ENCODE measurements around the gene OR13C5. TPM values are rescaled to one million over a fixed set of nuclear protein-coding genes. Genes with fewer than 3 reads are reported as not detected.
"Not testable (repeated sequence)": the region's sequence is repeated elsewhere in the genome, so short reads cannot be mapped to it uniquely, and the experiment has no call there.

The OR13C5 gene
- total and polyA plus RNA-seq, 7 donors = not detected

GRCh38 chr9:104617418-104617817 lies 18.2 kb upstream of the OR13C5 start:
- H3K27me3 ChIP-seq (ENCODE audit: insufficient read depth in 3 of 3, low read length in 2 of 3) = no peaks in the 10 kb centered on the region
- H3K9me3 ChIP-seq = no peaks in the 10 kb centered on the region
- TF ChIP-seq CTCF (IDR thresholded peaks at IDR 0.05) = no peak
- H3K27ac ChIP-seq = no peak overlapping the region
- DNase-seq (no peak), ATAC-seq (no peak)
- H3K36me3 ChIP-seq (ENCODE audit: insufficient read depth in 1 of 2, low read depth in 1 of 2) = no peaks in the 10 kb centered on the region
- H3K4me3 ChIP-seq = no peak overlapping the region
- intact Hi-C loops (cut with DNase I) = no loop called here
- no peaks in the 10 kb centered on the region for H3K4me1 ChIP-seq

- no peak overlapping the region for H3K4me3 ChIP-seq
- 75 to 82% (median 78%) methylated on average over 2 of the region's 2 CpGs for WGBS, 3 donors
- intact Hi-C loops (cut with DNase I) = no loop called here
- TF ChIP-seq CTCF (IDR thresholded peaks at IDR 0.05) = no peak
- no peaks in the 10 kb centered on the region for H3K36me3 ChIP-seq (ENCODE audit: insufficient read depth in 1 of 2, low read depth in 1 of 2)
- no peak overlapping the region for H3K27ac ChIP-seq
- no peaks in the 10 kb centered on the region for H3K9me3 ChIP-seq
- no peaks in the 10 kb centered on the region for H3K4me1 ChIP-seq
- no peak for ATAC-seq
- H3K27me3 ChIP-seq (ENCODE audit: insufficient read depth in 3 of 3, low read length in 2 of 3) = no peaks in the 10 kb centered on the region
- no peak for DNase-seq
These were observed 12.0 kb upstream of the OR13C5 start for GRCh38 chr9:104611213-104611612.

- Histone ChIP-seq H3K4me1 (no peaks in the 10 kb centered on the region), H3K9me3 (no peaks in the 10 kb centered on the region), H3K36me3 (ENCODE audit: insufficient read depth in 1 of 2, low read depth in 1 of 2) (no peaks in the 10 kb centered on the region), H3K4me3 (no peak overlapping the region), H3K27me3 (ENCODE audit: insufficient read depth in 3 of 3, low read length in 2 of 3) (no peaks in the 10 kb centered on the region), H3K27ac (no peak overlapping the region)
- TF ChIP-seq CTCF (IDR thresholded peaks at IDR 0.05) = no peak
- ATAC-seq (no peak), DNase-seq (no peak)
- intact Hi-C loops (cut with DNase I) = no loop called here
- WGBS, 3 donors = 42 to 49% (median 48%) methylated on average over 1 of the region's 1 CpG
These were observed 9.1 kb upstream of the OR13C5 start for GRCh38 chr9:104608336-104608735.

- TF ChIP-seq CTCF (IDR thresholded peaks at IDR 0.05) = no peak
- 74 to 76% (median 74%) methylated on average over 2 of the region's 2 CpGs for WGBS, 3 donors
- no peak overlapping the region for H3K4me3 ChIP-seq
- no peaks in the 10 kb centered on the region for H3K4me1 ChIP-seq
- intact Hi-C loops (cut with DNase I) = no loop called here
- no peaks in the 10 kb centered on the region for H3K9me3 ChIP-seq
- no peaks in the 10 kb centered on the region for H3K27me3 ChIP-seq (ENCODE audit: insufficient read depth in 3 of 3, low read length in 2 of 3)
- ATAC-seq = no peak
- H3K36me3 ChIP-seq (ENCODE audit: insufficient read depth in 1 of 2, low read depth in 1 of 2) = no peaks in the 10 kb centered on the region
- H3K27ac ChIP-seq = no peak overlapping the region
- DNase-seq = no peak
These were observed 6.9 kb upstream of the OR13C5 start for GRCh38 chr9:104606152-104606551.

- H3K27ac ChIP-seq; H3K9me3 ChIP-seq; DNase-seq; H3K4me3 ChIP-seq; H3K4me1 ChIP-seq; ATAC-seq; H3K27me3 ChIP-seq (ENCODE audit: insufficient read depth in 3 of 3, low read length in 2 of 3); H3K36me3 ChIP-seq (ENCODE audit: insufficient read depth in 1 of 2, low read depth in 1 of 2); intact Hi-C loops (cut with DNase I): not testable (repeated sequence)
- 59 to 85% (median 71%) methylated on average over 1 of the region's 1 CpG for WGBS, 3 donors
These were observed 6.3 kb upstream of the OR13C5 start, which contains the start of gene OR13C2 for GRCh38 chr9:104605527-104605926. Gene OR13C2, minus strand, starts transcription at chr9:104605627. Its CDS starts 0 bp downstream, at chr9:104605627.
